GM23338 (cell line): ENCODE measurements around the gene DIAPH3. TPM values are rescaled to one million over a fixed set of nuclear protein-coding genes. Genes with fewer than 3 reads are reported as not detected.

Experiments
- ATAC-seq: fragments of 200-7000 bp; cut with Tn5 transposase; 3 replicates; pipeline ENCODE4 v1.9.1; 2020
- DNase-seq: peaks from one replicate; pipeline ENCODE4 v3.0.0-alpha.2; 2015; ENCODE audit warnings: low spot score
- H2AFZ ChIP-seq: fragments of 200-600 bp; sonication (generic); 2 replicates; pipeline ENCODE4 v1.8.0; 2016; ENCODE audit warnings: antibody characterized with exemption, mild to moderate bottlenecking, moderate library complexity
- H3F3A ChIP-seq: fragments of 200-600 bp; sonication (generic); replicated peaks from 2 replicates; pipeline ENCODE4 v1.8.0; 2017; ENCODE audit warnings: antibody characterized with exemption, mixed run types, low read depth
- H3K27ac ChIP-seq: fragments of 200-600 bp; sonication (generic); 2 replicates; pipeline ENCODE4 v1.6.1; 2016; ENCODE audit warnings: low read depth
- H3K27me3 ChIP-seq: fragments of 200-600 bp; sonication (generic); 2 replicates; pipeline ENCODE4 v1.8.0; 2016; ENCODE audit warnings: mild to moderate bottlenecking, mixed run types, moderate library complexity; ENCODE audit not compliant: insufficient read depth
- H3K36me3 ChIP-seq: fragments of 200-600 bp; sonication (generic); 2 replicates; pipeline ENCODE4 v1.8.0; 2016; ENCODE audit warnings: mild to moderate bottlenecking; ENCODE audit not compliant: insufficient read depth
- H3K4me1 ChIP-seq: fragments of 200-600 bp; sonication (generic); 2 replicates; pipeline ENCODE4 v1.8.0; 2016; ENCODE audit warnings: mild to moderate bottlenecking, moderate library complexity; ENCODE audit not compliant: insufficient read depth
- H3K4me2 ChIP-seq: fragments of 200-600 bp; sonication (generic); 2 replicates; pipeline ENCODE4 v1.7.1; 2017; ENCODE audit warnings: mixed run types
- H3K4me3 ChIP-seq: fragments of 200-600 bp; sonication (generic); 2 replicates; pipeline ENCODE4 v1.6.1; 2016; ENCODE audit warnings: mixed run types
- H3K79me2 ChIP-seq: fragments of 200-600 bp; sonication (generic); replicated peaks from 2 replicates; pipeline ENCODE4 v1.8.0; 2017; ENCODE audit warnings: mild to moderate bottlenecking; ENCODE audit not compliant: insufficient read depth
- H3K9me2 ChIP-seq: fragments of 200-600 bp; sonication (generic); 2 replicates; pipeline ENCODE4 v1.8.0; 2017; ENCODE audit not compliant: insufficient read depth
- H4K20me1 ChIP-seq: fragments of 200-600 bp; sonication (generic); replicated peaks from 2 replicates; pipeline ENCODE4 v1.8.0; 2017; ENCODE audit warnings: mild to moderate bottlenecking; ENCODE audit not compliant: insufficient read depth
- H3K27ac Mint-ChIP-seq: 2 replicates; pipeline ENCODE4 v1.8.0; 2020; ENCODE audit warnings: inconsistent platforms, mild to moderate bottlenecking, moderate library complexity, mixed read lengths
- H3K27me3 Mint-ChIP-seq: 3 replicates; pipeline ENCODE4 v1.8.0; 2022; ENCODE audit warnings: low read depth, mild to moderate bottlenecking, moderate library complexity, mixed read lengths, inconsistent platforms; ENCODE audit not compliant: insufficient read depth, poor library complexity
- H3K36me3 Mint-ChIP-seq: 3 replicates; pipeline ENCODE4 v1.8.0; 2021; ENCODE audit warnings: low read depth, mild to moderate bottlenecking, inconsistent platforms, moderate library complexity, mixed read lengths
- H3K4me1 Mint-ChIP-seq: 3 replicates; pipeline ENCODE4 v1.8.0; 2020; ENCODE audit warnings: mild to moderate bottlenecking, inconsistent platforms, mixed read lengths
- H3K4me3 Mint-ChIP-seq: 3 replicates; pipeline ENCODE4 v1.8.0; 2021; ENCODE audit warnings: moderate library complexity, mild to moderate bottlenecking, inconsistent platforms, mixed read lengths
- H3K9me3 Mint-ChIP-seq: 3 replicates; pipeline ENCODE4 v1.8.0; 2020; ENCODE audit warnings: moderate library complexity, mild to moderate bottlenecking, inconsistent platforms, mixed read lengths
- EZH2 ChIP-seq: fragments of 200-600 bp; sonication (generic); IDR thresholded peaks from one replicate; pipeline ENCODE4 v1.8.0; 2017; ENCODE audit warnings: antibody characterized with exemption, mild to moderate bottlenecking, low read depth; ENCODE audit not compliant: unreplicated experiment
- EZH2phosphoT487 ChIP-seq: fragments of 200-600 bp; sonication (generic); IDR thresholded peaks from one replicate; pipeline ENCODE4 v1.8.1; 2018; ENCODE audit warnings: antibody characterized with exemption; ENCODE audit not compliant: unreplicated experiment
- JUNB ChIP-seq: IDR thresholded peaks from one replicate; pipeline ENCODE4 v1.6.1; 2016; ENCODE audit warnings: antibody characterized with exemption; ENCODE audit not compliant: unreplicated experiment
- NANOG ChIP-seq: IDR thresholded peaks from 2 replicates; pipeline ENCODE4 v1.6.1; 2016; ENCODE audit warnings: antibody characterized with exemption, borderline replicate concordance
- ZNF462 ChIP-seq: fragments of 250-450 bp; sonication (Bioruptor Pico); IDR thresholded peaks from 2 replicates; pipeline ENCODE4 v1.5.0; 2020; ENCODE audit warnings: mild to moderate bottlenecking, moderate library complexity
- polyA plus RNA-seq: library from polyadenylated mRNA; unstranded; fragments of >200 nt; fragmentation: Nextera tagmentation; extraction: Ambion mirVana; gene quantifications from 2 replicates; pipeline ENCODE4 v1.2.1, GENCODE V29; 2016
- total RNA-seq: library from RNA; depleted of rRNA; stranded (reverse); fragments of >200 nt; shearing (Covaris generic); gene quantifications from 2 replicates; pipeline ENCODE4 v1.2.3, GENCODE V29; 2014

The DIAPH3 gene
- total and polyA plus RNA-seq, 2 experiments from 2014 or later: 23.4 to 30.2 TPM

- Histone ChIP-seq H4K20me1 (no peaks in the 10 kb centered on the region), H3K4me3 (no peak overlapping the region), H3K4me1 (no peaks in the 10 kb centered on the region), H2AFZ (no peak overlapping the region), H3K9me2 (0 out of 2 replicates have a peak, but pooled peaks cover 3% of the 10 kb centered on the region), H3K4me2 (no peak overlapping the region), H3F3A (no peaks in the 10 kb centered on the region), H3K27me3 (no peaks in the 10 kb centered on the region), H3K27ac (peak overlapping the region; percentile 35; the same call in 1 of the 2 replicates), H3K79me2 (peaks cover 27% of the 10 kb centered on the region), H3K36me3 (no peaks in the 10 kb centered on the region)
- ATAC-seq (peak; percentile 25; the same call in 1 of the 3 replicates), DNase-seq (peak; percentile 36)
- H3K36me3 Mint-ChIP-seq: peaks cover 22% of the 10 kb centered on the region
- no peak overlapping the region for H3K27ac Mint-ChIP-seq
- peaks cover 5% of the 10 kb centered on the region for H3K27me3 Mint-ChIP-seq
- TF ChIP-seq NANOG (no peak), EZH2phosphoT487 (no peak), JUNB (no peak), EZH2 (no peak), ZNF462 (CRISPR knock-in tag) (no peak)
- no peaks in the 10 kb centered on the region for H3K9me3 Mint-ChIP-seq
- no peak overlapping the region for H3K4me3 Mint-ChIP-seq
- H3K4me1 Mint-ChIP-seq: peaks cover 7% of the 10 kb centered on the region; the same call in 2 of the 3 replicates
Measured at GRCh38 chr13:60095300-60095699, 68.4 kb downstream of the DIAPH3 start.
